HG02870 (cell line): Measurements from ENCODE around the gene MORN4.
"Not testable (repeated sequence)": the region's sequence is repeated elsewhere in the genome, so short reads cannot be mapped to it uniquely, and the experiment has no call there.

ENCODE experiments used
- ATAC-seq: cut with Tn5 transposase; IDR thresholded peaks from one replicate; pipeline ENCODE4 v1.9.1; 2021; ENCODE audit warnings: mild to moderate bottlenecking, moderate library complexity; ENCODE audit not compliant: unreplicated experiment

Gene MORN4

DNA sequence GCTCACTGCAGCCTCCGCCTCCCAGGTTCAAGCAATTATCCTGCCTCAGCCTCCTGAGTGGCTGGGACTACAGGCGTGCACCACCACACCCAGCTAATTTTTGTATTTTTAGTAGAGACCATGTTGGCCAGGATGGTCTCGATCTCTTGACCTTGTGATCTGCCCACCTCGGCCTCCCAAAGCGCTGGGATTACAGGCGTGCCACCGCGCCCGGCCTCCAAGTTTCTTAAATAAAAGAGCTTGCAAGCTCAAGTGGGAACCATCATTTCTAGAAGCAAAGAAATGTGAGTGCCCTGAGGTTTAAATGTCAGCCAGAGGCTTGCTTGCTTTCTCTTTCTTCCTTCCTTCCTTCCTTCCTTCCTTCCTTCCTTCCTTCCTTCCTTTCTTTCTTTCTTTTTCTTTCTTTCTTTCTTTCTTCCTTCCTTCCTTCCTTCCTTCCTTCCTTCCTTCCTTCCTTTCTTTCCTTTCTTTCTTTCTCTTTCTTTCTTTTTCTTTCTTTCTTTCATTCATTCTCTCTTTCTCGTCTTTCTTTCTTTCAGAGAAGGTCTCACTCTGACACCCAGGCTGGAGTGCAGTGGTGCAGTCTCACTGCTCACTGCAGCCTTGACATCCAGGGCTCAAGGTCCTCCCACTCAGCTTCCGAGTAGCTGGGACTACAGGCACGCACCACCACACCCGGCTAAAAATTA lies 9.3 kb upstream of the MORN4 start:
- ATAC-seq: not testable (repeated sequence)

- peak; percentile 7 for ATAC-seq
These were observed 7.8 kb upstream of the MORN4 start for GRCh38 chr10:97640868-97641811.

- ATAC-seq: peak; percentile 99
These were observed 7.0 kb upstream of the MORN4 start, which contains the start of gene PI4K2A for GRCh38 chr10:97640174-97640867. TSS of gene PI4K2A (plus strand) at chr10:97640671. CDS start at chr10:97640743, 72 bp downstream.

DNA sequence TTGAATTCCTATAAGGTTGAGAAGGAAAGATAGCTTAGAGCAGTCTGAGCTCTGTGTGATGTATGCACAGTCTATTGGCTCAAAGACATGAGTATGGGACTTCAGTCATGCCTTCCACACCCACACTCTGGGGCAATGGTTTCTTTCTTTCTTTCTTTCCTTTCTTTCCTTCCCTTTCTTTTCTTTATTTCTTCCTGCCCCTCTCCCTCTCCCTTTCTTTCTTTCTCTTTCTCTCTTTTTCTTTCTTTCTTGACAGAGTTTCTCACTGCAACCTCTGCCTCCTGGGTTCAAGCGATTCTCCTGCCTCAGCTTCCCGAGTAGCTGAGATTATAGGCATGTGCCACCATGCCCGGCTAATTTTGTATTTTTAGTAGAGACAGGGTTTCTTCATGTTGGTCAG lies 5.8 kb upstream of the MORN4 start:
- ATAC-seq: not testable (repeated sequence)

DNA sequence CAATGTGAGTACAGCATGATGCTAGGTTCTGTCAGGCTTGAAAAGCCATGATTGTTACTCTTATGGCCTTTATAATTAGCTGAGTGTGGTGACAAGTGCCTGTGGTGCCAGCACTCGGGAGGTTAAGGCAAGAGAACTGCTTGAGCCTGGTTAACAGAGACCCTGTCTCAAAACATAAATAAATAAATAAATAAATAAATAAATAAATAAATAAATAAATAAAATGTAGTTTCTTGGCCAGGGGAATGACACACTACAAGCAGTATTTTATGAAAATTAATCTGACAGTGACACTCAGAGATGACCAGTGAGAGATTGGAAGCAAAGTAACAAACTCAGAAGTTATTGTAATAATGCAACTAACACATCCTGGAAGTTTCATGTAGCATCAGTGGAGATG lies 2.3 kb upstream of the MORN4 start:
- ATAC-seq: no peak

DNA sequence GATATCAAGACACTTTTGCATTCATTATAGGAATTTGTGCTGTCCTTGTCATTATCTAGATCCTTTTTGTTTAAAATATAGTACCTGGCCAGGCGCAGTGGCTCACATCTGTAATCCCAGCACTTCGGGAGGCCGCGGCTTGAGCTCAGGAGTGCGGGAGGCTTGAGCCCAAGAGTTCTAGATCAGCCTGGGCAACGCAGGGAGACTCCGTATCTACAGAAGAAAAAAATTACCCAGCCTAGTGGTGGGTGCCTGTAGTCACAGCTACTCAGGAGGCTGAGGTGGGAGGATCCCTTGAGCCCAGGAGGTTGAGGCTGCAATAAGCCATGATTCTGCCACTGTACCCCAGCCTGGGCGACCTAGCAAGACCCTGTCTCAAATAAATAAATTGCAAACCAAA lies 621 bp upstream of the MORN4 start:
- no peak for ATAC-seq

DNA sequence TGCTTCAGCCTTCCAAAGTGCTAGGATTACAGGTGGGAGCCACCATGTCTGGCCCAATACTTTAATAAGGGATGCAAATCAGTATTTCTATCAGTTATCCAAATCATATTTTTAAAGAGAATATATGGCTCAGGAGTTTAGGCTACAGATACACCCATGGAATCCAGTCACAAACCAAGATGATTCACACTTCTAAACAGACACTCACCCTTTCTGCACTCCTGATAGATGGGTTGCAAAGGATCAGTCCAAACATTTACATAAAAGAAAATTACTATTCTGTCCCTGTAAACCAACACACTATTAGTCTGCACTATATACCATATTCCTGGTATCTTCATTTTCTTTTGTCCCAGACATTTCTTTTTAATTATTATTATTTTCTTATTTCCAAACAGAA lies 2.2 kb downstream of the MORN4 start:
- no peak for ATAC-seq

GRCh38 chr10:97629289-97629688 lies 4.0 kb downstream of the MORN4 start:
- no peak for ATAC-seq

GRCh38 chr10:97628228-97628627 lies 5.1 kb downstream of the MORN4 start:
- ATAC-seq: no peak

DNA sequence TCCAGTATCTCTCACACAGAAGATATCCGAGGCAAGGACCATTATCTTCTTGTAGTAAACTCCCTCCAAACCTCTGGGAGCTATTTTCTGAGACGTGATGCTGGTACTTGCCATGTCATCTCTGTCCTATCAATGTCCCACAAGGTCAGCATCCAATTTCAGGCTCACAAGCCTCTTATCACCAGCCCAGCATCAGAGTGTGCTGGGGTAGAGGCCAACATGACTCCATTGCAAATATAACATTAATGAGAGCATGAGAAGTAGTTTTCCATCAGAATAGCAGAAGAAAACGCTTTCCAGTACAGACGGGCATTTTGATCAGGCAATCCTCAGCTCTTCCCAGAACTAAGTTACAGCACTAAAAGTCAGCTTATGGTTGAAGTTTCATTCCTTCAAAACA lies 5.6 kb downstream of the MORN4 start:
- no peak for ATAC-seq

GRCh38 chr10:97623277-97623676 lies 10.0 kb downstream of the MORN4 start:
- no peak for ATAC-seq

- no peak for ATAC-seq
These were observed 14.6 kb downstream of the MORN4 start for GRCh38 chr10:97618733-97619132.

GRCh38 chr10:97618285-97618684 lies 15.0 kb downstream of the MORN4 start:
- no peak for ATAC-seq

DNA sequence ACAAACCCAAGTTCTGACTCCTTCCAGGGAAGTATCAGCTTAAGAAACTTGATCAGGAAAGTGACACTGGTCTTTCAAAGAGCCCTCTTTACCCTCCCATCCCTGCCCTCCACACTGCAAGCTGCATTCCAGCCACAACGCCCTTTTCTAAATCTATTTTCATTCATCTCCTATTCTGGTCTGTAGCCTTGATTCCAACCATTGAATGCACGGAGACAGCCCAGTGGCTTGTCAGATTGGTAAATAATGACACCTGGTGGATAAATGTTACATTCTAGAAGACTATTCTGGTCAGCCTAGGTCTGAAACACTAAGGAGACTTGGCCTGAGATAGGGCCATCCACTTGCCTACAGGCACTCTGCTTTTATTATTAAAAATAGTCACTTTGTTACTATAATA lies 20.9 kb downstream of the MORN4 start:
- ATAC-seq: no peak

GRCh38 chr10:97611473-97611872 lies 21.8 kb downstream of the MORN4 start:
- no peak for ATAC-seq

DNA sequence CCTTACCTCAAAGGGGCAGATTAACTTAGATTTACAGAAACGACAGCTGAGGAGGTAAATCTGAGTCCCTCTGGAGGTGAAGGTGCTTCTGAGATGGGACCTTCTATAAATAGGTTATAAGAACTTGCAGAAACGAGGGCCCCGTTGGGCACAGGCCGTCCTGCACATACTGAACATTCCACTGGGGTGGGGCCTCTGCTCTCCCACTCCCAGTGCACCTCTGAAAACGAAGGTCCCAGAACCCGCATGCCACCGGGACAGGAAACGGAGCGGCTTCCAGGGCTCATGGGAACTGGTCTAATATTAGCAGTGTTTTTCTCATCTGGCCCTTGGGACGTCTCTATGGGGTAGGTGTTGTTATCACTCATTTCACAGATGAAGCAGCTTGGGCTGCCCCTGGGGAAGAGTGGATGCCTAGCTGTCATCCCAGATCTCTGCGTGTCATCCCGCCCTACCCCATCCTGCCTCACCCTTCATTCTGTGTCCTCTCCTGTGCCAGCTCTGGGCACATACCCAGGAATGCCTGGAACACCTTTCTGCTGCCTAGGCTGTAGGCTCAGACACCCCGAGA lies 24.2 kb downstream of the MORN4 start:
- no peak for ATAC-seq

- ATAC-seq: no peak
These were observed 26.1 kb downstream of the MORN4 start for GRCh38 chr10:97607095-97607636.

DNA sequence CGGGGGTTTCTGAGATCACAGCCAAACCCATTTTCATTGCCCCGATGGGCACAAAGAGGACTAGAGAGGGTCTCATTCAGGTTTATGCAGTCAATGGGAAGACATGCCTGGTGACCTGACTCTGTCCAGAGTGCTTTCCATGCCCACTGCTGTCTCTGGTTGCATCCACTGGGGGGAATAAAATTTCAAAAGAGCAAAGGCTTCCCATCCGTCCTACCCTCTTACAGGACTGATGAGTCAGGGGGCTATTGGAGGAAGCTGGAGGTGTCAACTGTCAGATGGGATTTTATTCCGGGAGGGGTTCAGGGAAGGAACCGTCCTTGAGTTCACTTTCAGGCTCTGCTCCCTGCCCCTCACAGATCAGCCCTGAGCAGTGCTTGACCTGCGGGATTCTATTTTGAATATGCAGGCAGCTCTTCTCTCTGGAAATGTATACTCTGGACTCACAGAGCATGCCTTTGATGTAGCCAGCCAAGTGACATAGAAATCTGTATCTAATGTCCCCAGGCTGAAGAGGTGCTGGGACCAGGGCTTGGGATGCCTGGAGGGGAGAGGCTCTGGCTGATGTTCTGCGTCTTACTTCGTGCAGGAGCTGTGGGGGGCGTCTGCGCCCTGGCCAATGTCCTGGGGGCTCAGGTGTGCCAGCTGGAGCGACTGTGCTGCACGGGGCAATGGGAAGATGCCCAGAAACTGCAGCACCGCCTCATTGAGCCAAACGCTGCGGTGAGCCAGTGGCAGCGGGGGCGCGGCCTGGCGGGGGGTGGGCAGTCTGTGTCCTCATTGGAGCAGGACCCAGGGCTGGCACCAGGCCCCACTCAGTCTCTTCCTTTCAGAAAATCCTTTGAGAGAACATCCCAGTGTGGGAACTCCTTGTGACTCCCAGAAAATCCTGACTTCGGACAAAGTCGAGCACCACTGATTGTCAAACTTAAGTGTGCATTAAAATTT lies 31.8 kb downstream of the MORN4 start:
- ATAC-seq: no peak

DNA sequence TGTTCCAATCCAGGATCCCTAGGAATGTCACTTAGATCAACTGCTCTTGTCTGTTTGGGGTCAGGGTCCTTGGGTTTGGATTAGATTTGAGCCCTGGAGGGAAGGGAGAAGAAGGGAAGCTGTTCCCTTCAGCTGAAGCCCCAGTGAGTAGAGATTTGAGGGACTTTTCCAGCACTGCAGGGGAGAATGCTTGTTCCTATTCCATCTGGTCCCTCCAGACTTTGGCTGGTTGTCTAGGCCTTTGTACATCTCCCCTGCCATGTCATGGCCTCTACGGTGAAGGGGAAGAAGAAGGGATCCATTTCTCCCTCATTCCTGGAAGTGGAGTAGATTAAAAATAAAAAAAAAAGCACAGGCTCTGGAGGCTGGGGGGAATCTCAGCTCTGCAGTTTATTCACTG lies 32.7 kb downstream of the MORN4 start:
- no peak for ATAC-seq

DNA sequence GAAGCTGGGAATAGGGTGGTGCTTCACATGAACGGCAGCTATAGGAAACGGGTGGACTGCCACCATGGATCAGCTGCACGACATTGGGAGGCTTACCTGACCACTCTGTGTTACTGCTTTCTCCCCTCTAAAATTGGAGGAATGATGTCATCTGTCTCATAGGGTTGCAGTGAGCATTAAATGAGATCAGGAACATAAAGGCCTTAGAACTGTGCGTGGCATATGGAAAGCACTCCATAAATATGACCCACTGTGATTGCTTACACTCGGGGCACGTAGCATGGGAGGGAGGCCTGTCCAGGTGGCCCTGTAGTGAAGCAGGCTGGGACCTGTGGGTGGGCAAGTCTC lies 34.1 kb downstream of the MORN4 start:
- no peak for ATAC-seq
